HG03571 (cell line): ENCODE results near the gene LRTM2.

Experiments
- ATAC-seq: cut with Tn5 transposase; IDR thresholded peaks from one replicate; pipeline ENCODE4 v1.9.1; 2021; ENCODE audit not compliant: unreplicated experiment

LRTM2 gene

GRCh38 chr12:1797991-1798640 is 22.2 kb upstream of the LRTM2 start:
- ATAC-seq: no peak

DNA sequence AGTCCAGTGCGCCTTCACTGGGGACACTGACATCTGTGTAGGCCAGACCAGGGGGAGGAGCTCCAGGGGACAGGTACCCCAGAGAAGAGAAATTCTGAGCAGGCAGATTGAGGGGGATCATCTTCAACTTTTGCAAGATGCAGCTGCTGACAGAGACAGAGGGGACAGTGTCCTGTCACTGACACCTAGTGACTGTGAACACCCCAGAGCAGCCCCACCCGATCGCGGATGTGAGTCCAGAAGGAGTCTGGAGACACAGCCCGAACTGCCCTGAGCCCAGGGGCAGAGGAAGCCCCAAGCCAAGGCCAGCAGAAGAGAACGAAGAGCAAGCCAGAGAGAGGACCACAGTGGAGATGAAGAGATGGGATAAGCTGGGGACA is 21.7 kb upstream of the LRTM2 start:
- no peak for ATAC-seq

DNA sequence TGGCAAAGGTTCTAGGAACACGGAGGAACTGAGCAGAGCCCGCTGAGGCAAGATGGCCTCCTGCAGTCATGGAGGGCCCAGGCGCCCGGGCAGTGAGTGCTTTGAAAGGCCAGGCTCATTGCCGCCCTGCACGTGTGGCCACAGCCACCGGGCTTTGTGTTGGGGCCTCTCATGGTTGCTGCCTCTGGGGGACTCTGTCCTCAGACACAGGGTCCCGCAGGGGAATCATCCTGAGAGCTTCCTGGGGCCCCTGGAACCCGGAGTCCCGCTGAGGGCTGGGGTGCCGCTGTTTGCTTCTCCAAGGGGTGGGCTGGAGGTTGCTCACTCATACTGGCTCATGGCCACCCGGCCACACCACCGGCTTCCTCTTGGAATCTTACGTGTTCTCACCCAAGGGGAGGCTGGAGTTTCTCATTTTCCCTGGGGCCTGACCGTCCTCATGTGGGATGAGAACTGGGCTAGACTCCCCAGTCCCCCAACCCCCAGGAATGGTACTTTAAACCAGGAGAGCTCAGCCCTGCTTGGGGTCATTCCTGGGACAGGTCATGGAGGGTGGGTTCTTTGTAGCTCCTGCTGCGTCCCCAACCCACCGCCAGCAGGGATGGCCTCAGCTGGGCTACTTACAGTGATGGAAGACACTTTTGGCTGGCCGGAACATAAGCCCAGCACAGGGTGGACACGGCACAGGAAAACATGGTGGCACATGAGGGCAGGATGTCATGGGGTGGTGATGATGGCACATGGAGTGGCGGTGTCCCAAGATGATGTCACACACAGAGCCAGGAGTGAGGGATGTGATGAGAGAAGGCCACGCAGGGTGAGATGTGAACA is 21.1 kb upstream of the LRTM2 start:
- no peak for ATAC-seq

DNA sequence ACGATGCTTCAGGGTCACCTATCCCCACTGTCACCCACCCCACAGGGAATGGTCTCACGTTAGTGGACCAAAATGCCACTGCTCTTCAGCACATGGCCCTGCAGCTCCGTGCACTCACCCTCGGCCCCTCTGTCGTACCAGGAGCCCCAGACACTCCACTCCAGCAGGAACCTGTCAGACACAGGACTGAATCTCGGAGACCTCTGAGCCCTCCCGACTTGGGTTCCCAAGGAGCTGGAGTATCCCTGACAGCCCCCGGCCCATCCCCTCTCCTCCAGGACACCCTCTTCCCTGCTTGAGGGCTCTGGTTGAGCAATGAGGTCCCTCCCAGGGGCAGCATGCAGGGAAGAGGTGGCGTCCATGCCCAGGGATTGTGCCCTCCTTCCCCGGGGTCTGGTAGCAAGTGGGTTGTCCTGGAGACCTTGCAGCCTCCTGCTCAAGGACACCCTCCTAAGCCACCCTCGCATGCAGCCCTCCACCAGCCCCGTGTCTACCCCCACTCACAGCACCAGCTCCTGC is 20.4 kb upstream of the LRTM2 start:
- ATAC-seq: no peak

- no peak for ATAC-seq
Measured at GRCh38 chr12:1800401-1801302, 19.7 kb upstream of the LRTM2 start.

DNA sequence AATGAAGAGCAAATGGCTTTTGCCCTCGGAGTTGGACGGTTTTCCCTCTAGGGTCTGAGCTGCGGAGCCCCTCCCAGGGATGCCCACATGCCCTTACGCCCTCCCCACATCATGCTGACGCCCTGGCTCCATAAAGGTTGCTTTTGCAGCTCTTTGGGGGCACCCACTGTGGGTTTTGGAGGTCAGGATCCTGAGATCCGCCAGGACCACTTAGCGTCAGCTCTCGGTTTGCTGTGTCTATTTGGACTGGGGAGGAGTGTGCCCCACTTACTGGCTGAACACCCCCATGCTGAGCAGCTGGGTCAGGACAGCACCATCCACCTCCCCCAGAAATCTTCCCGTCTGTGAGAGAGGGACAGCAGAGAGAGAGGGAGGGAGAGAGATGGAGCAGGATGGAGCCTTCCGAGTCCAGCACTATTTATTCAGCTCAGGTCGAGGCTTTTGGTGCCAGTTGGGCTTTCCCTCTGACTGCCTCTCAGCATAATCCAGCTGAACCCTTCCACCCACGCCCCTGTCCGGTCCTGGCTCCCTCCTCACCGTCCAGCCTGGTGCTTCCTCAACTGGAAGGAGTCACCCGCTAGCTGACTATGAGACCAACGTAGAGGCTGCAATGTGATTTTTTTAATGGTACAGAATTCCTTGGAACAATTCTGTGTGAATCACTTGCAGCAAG is 18.9 kb upstream of the LRTM2 start:
- ATAC-seq: no peak

GRCh38 chr12:1803736-1804135 is 16.6 kb upstream of the LRTM2 start:
- ATAC-seq: no peak

DNA sequence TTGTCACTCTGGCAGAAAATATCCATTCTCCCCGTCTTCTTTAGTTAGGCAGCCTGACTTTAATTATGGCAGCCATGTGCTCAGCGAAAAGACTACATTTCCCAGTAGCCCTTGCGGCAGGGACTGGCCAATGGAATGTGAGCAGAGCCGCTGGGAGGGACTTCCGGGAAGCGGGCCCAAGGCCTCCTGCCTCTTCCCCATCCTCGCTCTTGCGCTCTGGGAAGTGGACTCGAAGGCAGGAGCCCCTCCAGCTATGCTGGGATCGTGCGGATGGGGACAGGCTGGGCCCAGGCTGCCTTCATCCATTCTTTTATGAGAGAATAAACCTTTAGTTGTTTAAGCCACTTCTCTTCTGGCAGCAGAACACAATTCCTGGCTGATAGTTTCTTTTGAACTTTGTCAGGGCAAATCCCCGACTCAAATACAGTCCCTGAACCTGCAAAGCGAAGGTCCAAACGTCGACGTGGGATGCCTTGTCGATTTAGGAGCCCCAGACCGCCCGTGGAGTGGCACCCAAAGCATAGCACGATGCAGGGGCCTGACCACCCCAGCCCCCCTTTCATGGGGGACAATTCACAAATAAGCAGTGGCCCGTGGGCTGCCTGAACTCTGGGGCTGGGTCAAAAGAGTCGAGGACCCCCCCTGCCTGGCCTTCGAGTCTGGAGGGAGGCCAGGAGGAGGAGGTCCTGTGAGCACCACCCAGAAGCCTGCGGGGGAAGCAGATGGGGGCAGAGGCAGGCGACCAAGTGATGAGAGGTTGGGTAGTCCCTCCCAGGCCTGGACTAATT is 15.6 kb upstream of the LRTM2 start:
- ATAC-seq: peak; percentile 82

DNA sequence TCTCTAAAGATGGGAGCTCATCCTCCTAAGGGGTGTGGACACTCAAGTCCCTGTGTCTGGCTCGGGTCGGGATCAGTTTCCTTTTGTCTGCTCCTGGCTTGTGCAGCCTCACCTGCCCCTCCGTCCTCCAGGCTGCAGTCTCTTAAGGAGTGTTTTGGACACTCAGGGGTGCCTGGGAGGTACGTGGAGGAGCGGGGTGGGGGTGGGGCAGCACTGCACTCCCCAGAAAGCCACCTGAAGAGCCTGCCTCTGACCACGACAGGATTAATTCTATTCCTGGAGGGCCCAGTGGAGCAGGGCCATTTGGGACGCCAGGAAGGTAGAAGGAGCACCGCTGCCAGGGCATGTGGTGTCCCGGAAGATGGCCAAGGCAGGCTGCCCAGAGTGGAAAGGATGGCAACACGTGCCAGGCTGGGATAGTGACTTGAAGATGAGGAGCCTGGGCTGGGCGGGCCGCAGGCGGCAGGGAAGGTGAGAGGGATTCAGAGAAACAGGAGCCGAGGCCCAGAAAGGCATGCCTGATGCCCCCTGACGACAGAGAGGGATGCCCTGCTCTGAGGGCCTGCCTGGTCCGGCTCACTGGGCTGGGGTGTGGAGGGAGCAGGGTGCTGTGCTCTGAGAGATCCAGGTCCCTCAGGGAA is 14.8 kb upstream of the LRTM2 start:
- ATAC-seq: no peak

DNA sequence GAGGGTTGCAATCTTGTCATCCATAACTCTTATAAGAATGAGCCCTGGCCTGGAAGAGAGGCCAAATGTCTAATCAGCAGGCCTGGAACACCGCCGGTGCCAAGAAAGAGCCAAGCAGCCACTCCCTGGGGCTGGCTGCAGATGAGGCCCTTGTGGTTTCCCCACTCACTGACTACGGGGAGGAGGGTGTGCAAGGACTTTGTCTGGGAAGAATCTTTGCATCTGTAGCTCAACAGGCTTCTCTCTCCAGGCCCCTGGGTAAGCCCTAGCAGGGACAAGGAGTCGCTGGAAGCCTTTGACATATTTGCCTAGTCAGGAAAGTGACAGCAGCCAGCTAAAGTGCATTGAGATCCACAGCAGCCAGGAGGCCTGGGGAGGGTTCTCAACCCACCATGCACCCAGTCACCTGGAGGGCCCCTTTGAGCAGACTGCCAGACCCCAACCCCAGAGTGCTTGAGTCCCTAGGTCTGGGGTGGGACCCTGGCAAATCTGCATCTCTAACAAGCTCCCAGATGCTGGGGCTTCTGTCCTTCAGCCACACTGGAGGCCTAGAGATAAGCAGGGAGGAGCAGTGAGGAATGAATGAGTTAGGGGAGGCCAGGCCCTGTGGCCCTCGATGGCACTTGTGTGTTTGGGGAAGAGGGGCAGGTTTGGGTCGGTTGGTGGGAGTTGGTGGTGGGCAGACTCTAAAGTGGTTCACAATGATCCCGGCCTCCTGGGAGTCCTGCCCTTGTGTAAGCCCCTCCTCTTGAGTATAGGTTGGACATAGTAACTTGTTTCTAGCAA is 13.9 kb upstream of the LRTM2 start:
- no peak for ATAC-seq

DNA sequence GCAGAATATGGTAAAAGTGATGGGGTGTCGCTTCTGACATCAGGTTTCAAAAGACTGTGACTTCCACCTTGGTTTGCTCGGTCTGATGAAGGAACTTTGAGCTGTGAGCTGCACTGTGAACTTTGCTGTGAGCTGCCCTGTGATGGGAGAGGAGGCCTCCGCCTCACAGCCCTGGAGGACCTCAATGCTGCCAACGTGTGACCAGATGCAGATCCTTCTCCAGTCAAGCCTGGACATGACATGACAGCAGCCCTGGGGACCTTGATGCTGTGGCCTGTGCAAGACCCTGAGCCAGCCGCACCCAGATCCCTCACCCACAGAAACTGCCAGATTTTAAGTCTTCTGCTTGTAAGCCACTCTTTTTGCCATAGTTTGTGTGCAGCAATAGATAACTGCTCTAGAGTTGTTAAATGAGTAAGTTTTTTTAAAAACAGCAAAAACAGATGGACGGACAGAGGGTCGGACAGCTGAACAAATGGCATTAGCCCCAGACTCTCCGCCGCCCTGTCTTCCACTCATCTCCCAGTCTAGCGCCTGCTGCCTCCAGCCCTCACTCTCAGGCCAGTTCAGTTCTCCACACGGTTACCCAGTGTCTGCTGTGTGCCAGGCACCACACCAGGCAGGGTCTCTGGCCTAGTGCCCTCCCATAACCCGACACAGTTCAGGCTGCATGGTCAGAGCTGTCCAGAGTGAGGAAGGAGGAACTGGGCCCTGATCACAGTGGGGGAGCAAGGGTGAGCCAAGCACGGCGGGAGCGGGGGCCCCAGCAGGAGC is 13.1 kb upstream of the LRTM2 start:
- ATAC-seq: no peak

DNA sequence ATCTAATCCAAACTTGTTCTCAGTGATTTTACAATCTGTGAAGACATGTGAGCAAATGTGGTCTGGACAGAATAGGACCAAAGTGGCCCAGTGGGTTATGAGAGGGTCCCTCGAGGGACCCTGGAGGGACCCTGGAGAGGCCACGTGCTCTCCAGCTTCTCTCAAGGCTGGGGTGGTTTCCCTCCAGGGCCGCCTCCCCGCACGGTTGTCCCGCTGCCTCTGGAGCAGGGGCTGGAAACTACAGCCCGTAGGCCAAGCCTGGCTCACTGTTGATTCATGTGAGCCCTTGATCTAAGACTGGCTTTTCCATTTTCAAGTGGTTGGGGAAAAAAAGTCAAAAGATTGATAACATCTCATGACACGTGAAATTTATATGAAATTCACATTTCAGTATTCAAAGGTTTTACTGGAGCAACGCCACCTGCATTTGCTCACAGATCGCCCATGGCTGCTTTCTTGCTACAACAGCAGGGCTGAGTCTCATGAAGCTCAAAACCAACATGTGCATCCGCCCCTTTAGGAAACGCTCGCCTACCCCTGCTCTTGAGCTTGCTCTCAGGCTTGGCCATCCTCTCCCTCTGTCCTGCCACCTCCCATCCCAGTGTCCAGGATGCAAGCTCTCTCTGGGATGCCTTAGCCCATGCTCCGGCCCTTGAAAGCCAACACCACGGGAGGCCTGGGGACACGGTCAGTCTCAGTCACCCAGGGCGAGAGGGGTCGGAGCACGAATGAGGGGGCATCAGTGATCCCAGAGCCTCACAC is 12.1 kb upstream of the LRTM2 start:
- ATAC-seq: no peak

- ATAC-seq: no peak
Measured at GRCh38 chr12:1808798-1809480, 11.4 kb upstream of the LRTM2 start.

- ATAC-seq: no peak
Measured at GRCh38 chr12:1809591-1810190, 10.7 kb upstream of the LRTM2 start.

- no peak for ATAC-seq
Measured at GRCh38 chr12:1810201-1810930, 10.0 kb upstream of the LRTM2 start.

- no peak for ATAC-seq
Measured at GRCh38 chr12:1810931-1811280, 9.5 kb upstream of the LRTM2 start.
